Fibroblast of pulmonary artery (primary cell): Measurements from ENCODE around the gene CAVIN4.
A peak's percentile ranks its signal among the peaks of the same experiment; 100 is the strongest.

Source experiments
- DNase-seq: peaks from one replicate; pipeline ENCODE4 v3.0.0-alpha.2; 2010; ENCODE audit warnings: low read depth
- H3K4me3 ChIP-seq: replicated peaks from 2 replicates; pipeline ENCODE4 v1.5.1; 2011; ENCODE audit warnings: low read depth, mild to moderate bottlenecking, control low read depth, low read length, moderate library complexity
- CTCF ChIP-seq: IDR thresholded peaks from 2 replicates; pipeline ENCODE4 v1.5.1; 2011; ENCODE audit warnings: mild to moderate bottlenecking, control low read depth, low read length, inconsistent platforms; ENCODE audit errors: missing control alignments

CAVIN4 gene

DNA sequence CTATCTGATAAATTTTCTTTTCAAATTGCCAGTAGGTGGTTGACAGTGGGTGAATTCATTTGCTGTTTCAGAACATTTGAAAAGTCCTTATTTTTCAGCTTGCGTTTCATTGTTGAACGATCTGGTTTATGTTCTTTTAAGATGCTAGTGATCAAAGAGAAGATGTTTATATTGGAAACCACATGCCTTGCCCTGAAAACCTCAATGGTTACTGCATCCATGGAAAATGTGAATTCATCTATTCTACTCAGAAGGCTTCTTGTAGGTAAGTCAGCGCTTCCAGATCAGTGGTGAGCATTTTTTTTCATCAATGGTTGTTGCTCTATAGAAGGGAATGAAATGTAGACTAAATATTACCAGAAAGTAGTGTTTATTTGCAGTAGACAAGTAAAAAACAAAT, 16.6 kb upstream of the CAVIN4 start:
- no peak for DNase-seq
- H3K4me3 ChIP-seq: no peak overlapping the region
- no peak for TF ChIP-seq CTCF

DNA sequence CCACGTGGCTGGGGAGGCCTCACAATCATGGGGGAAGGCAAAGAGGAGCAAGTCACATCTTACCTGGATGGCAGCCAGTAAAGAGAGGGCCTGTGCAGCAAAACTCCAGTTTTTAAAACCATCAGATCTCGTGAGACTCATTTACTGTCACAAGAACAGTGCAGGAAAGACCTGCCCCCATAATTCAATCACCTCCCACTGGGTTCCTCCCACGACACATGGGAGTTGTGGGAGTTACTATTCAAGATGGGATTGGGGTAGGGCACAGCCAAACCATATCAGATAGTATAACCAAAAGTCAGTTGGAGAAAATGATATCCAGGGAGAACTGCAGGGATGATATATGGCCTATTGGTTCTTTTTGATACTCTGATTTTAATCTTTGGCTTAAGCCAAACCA, 10.0 kb upstream of the CAVIN4 start:
- TF ChIP-seq CTCF: no peak
- H3K4me3 ChIP-seq: no peak overlapping the region
- DNase-seq: no peak

DNA sequence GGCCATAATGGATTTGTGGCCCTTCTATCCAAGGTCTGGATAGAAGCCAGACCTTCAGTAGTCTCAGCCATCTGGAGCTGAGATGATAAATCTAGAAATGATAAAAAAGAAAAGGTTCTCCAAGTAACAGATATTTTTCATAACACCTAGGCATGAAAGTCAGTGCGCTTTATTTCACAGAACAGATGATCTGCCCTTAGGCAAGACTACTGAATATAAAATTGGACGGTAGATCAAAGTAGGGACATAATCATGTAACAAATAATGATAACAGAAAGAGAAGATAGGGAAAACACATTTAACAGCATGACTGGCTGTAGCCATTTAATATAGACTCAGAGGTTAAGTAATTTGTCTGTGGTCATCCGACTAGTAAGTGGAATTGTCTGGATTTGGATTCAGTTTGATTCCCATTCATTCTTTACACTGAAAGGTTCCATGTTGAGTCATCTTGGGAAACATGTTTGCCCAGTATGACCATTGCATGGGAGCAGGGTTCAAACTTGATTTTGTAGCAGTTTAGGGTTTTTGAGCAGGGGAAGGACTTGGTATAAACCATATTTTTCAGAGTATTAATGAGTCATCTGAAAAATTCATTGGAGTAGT, 4.1 kb upstream of the CAVIN4 start:
- no peak overlapping the region for H3K4me3 ChIP-seq
- no peak for TF ChIP-seq CTCF
- DNase-seq: no peak

- no peak for DNase-seq
- no peak for TF ChIP-seq CTCF
- H3K4me3 ChIP-seq: no peak overlapping the region
Measured at GRCh38 chr9:100575006-100575405, 2.9 kb upstream of the CAVIN4 start.

DNA sequence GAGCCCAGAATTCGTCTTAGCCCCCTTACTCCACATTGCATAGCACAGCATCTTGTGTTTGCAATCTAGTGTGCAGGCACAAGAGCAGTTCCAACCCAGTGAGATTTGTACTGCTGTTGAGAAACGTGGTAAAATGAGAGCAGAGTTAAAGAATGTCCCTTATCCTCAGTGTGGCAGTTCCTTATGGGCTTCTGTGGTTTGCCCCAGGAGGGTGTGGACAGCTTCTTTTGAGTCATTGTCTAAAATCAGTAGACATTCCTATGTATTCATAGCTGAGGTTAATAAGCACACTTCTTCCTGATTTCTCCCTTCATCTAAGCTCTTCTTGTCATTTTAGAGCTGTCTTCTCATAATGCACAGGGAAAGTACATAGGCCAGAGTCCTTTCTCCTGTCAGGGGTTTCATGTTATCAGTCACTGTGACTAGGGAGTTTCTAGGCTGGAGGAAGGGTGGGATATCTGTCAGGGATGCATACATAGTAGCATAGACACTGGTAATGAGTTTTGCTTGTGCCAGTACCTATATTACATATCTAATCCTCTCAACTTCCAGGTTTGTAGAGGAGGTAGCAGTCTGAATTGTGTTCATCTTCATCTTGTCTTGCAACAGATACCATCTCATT, 2.0 kb upstream of the CAVIN4 start:
- H3K4me3 ChIP-seq: no peak overlapping the region
- peak; percentile 50 for DNase-seq
- TF ChIP-seq CTCF: no peak

DNA sequence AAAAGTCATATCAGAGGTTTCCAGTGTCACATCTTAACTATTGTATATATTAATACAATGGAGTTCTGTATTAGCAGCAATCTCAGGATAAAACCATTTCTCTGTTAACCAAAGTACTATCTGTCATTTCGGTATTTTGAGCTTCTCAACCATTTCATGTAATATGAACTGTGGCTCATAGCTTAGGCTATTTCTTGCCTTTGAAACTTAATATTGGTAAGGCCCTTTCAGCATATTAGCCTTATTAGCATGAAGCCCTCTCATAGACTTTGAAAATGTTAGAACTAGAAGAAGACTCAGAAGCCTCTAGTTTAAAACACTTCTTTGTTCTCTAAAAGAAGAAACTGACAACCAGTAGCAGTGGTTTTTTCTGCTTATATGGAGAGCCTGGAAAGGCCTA, 731 bp downstream of the CAVIN4 start:
- no peak for DNase-seq
- H3K4me3 ChIP-seq: no peak overlapping the region
- TF ChIP-seq CTCF: no peak

DNA sequence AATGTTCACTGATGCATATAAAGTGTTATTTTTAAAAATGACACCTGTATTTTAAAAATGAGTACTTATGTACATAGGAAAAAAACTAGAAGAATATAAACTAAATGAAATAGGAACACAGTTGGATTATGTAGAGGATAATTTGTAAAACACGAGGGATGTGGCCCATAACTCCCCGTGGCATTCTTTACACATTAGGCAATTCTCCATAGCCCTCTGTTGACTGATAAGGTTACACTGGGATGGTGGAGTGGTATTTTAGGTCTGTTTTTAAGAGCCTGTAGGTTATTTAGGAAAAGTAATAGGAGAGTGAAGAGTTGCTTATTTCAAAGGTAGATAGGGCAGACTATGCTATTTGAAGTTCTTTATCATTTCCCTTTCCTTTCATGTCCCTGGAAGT, 1.8 kb downstream of the CAVIN4 start:
- peak; percentile 48 for DNase-seq
- TF ChIP-seq CTCF: no peak
- no peak overlapping the region for H3K4me3 ChIP-seq
